ENCODE results near the gene CDC6.

DNA sequence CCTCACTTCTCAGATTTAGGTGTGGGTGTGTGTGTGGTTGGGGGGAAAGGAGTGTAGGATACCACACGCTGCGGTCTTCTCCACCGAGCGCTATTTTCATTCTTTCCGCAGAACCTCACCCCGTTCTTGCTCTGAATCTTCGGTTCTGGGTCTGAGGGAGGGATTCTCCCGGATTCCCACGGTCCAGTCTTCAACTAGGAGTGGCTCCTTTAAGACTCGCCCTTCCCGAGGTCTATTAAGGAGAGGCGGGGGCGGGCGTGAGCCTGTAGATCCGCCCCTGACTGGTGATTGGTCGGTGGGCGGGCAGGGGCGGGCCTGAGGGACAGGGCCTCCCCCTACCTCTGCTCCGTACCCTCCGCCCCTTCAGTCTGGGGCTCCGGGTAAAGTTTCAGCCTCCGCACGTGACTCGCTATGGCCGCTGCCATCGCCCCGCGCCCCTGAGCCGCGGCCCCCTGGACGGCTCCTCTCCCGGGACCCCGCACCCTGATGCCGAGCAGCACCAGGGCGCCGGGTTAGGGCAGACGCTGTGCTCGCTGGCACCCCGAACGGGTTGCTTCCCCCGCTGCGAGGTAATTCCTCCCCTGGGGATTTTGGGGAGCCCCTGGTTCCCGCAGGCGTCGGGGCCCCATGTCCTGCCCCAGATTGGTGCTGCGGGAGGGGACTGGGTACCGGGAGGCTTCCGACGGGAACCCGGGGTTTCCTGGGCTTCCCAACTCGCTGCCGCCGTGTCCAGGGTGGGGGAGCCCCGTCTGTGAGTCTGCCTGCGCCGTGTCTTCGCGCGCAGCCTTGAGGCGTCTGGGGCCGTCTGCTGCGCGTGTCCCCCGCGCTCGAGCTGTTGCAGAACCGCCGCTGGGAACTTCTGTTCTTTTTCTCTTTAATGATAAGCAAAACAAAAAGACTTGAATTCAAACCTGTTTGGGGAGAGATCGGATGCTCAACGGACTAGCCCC, 30.5 kb downstream of the CDC6 start:
- TF ChIP-seq, protein P1, sequence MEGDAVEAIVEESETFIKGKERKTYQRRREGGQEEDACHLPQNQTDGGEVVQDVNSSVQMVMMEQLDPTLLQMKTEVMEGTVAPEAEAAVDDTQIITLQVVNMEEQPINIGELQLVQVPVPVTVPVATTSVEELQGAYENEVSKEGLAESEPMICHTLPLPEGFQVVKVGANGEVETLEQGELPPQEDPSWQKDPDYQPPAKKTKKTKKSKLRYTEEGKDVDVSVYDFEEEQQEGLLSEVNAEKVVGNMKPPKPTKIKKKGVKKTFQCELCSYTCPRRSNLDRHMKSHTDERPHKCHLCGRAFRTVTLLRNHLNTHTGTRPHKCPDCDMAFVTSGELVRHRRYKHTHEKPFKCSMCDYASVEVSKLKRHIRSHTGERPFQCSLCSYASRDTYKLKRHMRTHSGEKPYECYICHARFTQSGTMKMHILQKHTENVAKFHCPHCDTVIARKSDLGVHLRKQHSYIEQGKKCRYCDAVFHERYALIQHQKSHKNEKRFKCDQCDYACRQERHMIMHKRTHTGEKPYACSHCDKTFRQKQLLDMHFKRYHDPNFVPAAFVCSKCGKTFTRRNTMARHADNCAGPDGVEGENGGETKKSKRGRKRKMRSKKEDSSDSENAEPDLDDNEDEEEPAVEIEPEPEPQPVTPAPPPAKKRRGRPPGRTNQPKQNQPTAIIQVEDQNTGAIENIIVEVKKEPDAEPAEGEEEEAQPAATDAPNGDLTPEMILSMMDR (IDR thresholded peaks at IDR 0.05) = no peak
- TF ChIP-seq POLR2AphosphoS5 (IDR thresholded peaks at IDR 0.05; ENCODE audit: insufficient read depth in 1 of 2, low read depth in 1 of 2) = peak; percentile 93 to 99
